Stimulated activated CD8-positive, alpha-beta memory T cell treated with anti-CD3 and anti-CD28 coated beads, Interleukin-12 subunit alpha, Interleukin-12 subunit beta, amount 100 ng/mL, for 4 hours (primary cell): Measurements from ENCODE around the gene CPT1C.

Experiments used
- DNase-seq: peaks from one replicate; pipeline ENCODE4 v3.0.0-alpha.2; 2020; ENCODE audit warnings: low read depth

Gene CPT1C

GRCh38 chr19:49761249-49761624 lies 70.3 kb downstream of the CPT1C start:
- DNase-seq, result no peak

- DNase-seq, result no peak
These were observed 70.9 kb downstream of the CPT1C start for GRCh38 chr19:49761625-49762311.

- no peak for DNase-seq
These were observed 72.3 kb downstream of the CPT1C start, which contains the start of gene TSKS for GRCh38 chr19:49763230-49763629. TSKS (minus strand) TSS chr19:49763306; CDS start chr19:49763247, 59 bp downstream.
